HepG2 (cell line): ENCODE results near the gene NOC2L. TPM values are rescaled to one million over a fixed set of nuclear protein-coding genes. Genes with fewer than 3 reads are reported as not detected.

ENCODE experiments used
- ATF6 ChIP-seq: sonication (generic); formaldehyde crosslinking; conservative IDR thresholded peaks from 2 replicates; pipeline ENCODE4 v1.4.0; 2020; ENCODE audit warnings: missing genetic modification reagents
- GABPA ChIP-seq, 2 experiments: IDR thresholded peaks; 2 replicates each; pipeline ENCODE4 v1.6.1; 2011 to 2016; ENCODE audit warnings: low read depth in 2 of 2, low read length in 1 of 2, missing biosample characterization in 1 of 2, missing genetic modification characterization in 1 of 2
- GTF2F1 ChIP-seq: fragments of 150-350 bp; IDR thresholded peaks from 2 replicates; pipeline ENCODE4 v1.6.1; 2014; ENCODE audit warnings: low read length
- ISL2 ChIP-seq: sonication (generic); formaldehyde crosslinking; IDR thresholded peaks from 2 replicates; pipeline ENCODE4 v1.5.0; 2020; ENCODE audit warnings: missing genetic modification reagents
- ISX ChIP-seq: sonication (generic); formaldehyde crosslinking; conservative IDR thresholded peaks from 2 replicates; pipeline ENCODE4 v1.5.0; 2020; ENCODE audit warnings: missing genetic modification reagents
- KDM4B ChIP-seq: sonication (generic); formaldehyde crosslinking; IDR thresholded peaks from 2 replicates; pipeline ENCODE4 v1.4.0; 2020; ENCODE audit warnings: missing genetic modification reagents
- MAFF ChIP-seq: IDR thresholded peaks from 2 replicates; pipeline ENCODE4 v1.6.1; 2011; ENCODE audit warnings: low read depth, low read length, improper control_type of control experiment
- MEIS2 ChIP-seq: sonication (generic); formaldehyde crosslinking; IDR thresholded peaks from 2 replicates; pipeline ENCODE4 v1.9.0; 2021; ENCODE audit warnings: mild to moderate bottlenecking, missing genetic modification reagents
- NR0B2 ChIP-seq: sonication (generic); formaldehyde crosslinking; IDR thresholded peaks from 2 replicates; pipeline ENCODE4 v1.4.0; 2020; ENCODE audit warnings: mild to moderate bottlenecking, missing genetic modification reagents
- SCMH1 ChIP-seq: sonication (generic); formaldehyde crosslinking; IDR thresholded peaks from 2 replicates; pipeline ENCODE4 v1.9.0; 2021; ENCODE audit warnings: missing genetic modification reagents, mild to moderate bottlenecking, borderline replicate concordance
- SMARCE1 ChIP-seq: fragments of 450-650 bp; IDR thresholded peaks from 2 replicates; pipeline ENCODE4 v1.6.1; 2017; ENCODE audit warnings: borderline replicate concordance
- TAF15 ChIP-seq: fragments of 200-400 bp; formaldehyde crosslinking; IDR thresholded peaks from one replicate; pipeline ENCODE4 v1.6.1; 2018; ENCODE audit warnings: mild to moderate bottlenecking, low read depth, low read length; ENCODE audit not compliant: poor library complexity, severe bottlenecking
- TOE1 ChIP-seq: sonication (generic); formaldehyde crosslinking; IDR thresholded peaks from 2 replicates; pipeline ENCODE4 v1.4.0; 2020; ENCODE audit warnings: mild to moderate bottlenecking, missing genetic modification reagents
- ZBTB40 ChIP-seq, 2 experiments: fragments of 450-650 bp in 1 of 2; sonication (generic) in 1 of 2; formaldehyde crosslinking in 1 of 2; IDR thresholded peaks; 2 replicates each; pipeline versions ENCODE4 v1.6.1 to v1.8.0; 2016 to 2022; ENCODE audit warnings: antibody characterized with exemption in 1 of 2, mild to moderate bottlenecking in 1 of 2, missing genetic modification reagents in 1 of 2
- ZFP36 ChIP-seq: fragments of 150-350 bp; IDR thresholded peaks from 2 replicates; pipeline ENCODE4 v1.6.1; 2018; ENCODE audit warnings: borderline replicate concordance, low read length, low read depth; ENCODE audit not compliant: partially characterized antibody
- ZNF10 ChIP-seq: sonication (generic); formaldehyde crosslinking; IDR thresholded peaks from 2 replicates; pipeline ENCODE4 v1.4.0; 2020; ENCODE audit warnings: mild to moderate bottlenecking, low read depth, missing genetic modification reagents, borderline replicate concordance
- ZNF382 ChIP-seq: sonication (generic); formaldehyde crosslinking; IDR thresholded peaks from 2 replicates; pipeline ENCODE4 v1.5.0; 2020; ENCODE audit warnings: missing genetic modification reagents, mild to moderate bottlenecking, borderline replicate concordance
- ZNF713 ChIP-seq: sonication (generic); formaldehyde crosslinking; IDR thresholded peaks from 2 replicates; pipeline ENCODE4 v1.4.0; 2020; ENCODE audit warnings: mild to moderate bottlenecking, missing genetic modification reagents
- ZNF850 ChIP-seq: sonication (generic); formaldehyde crosslinking; conservative IDR thresholded peaks from 2 replicates; pipeline ENCODE4 v1.9.0; 2021; ENCODE audit warnings: mild to moderate bottlenecking, missing genetic modification reagents
- polyA plus RNA-seq, 8 experiments: library from polyadenylated mRNA; depleted of rRNA in 3 of 8; stranded (reverse) in 7 of 8; unstranded in 1 of 8; fragments of >200 nt; fragmentation: Illumina TruSeq in 4 of 8; extraction: Trizol in 4 of 8; gene quantifications; 2 replicates each; pipeline versions ENCODE4 v1.2.1 to v1.2.3, GENCODE V29; 2011 to 2016; ENCODE audit warnings: low read depth in 4 of 8, missing spikeins in 1 of 8, mixed read lengths in 1 of 8; ENCODE audit not compliant: insufficient read depth in 1 of 8
- total RNA-seq, 5 experiments: library from RNA; depleted of rRNA; stranded (reverse); fragments of >200 nt; fragmentation: Illumina TruSeq; extraction: Trizol; gene quantifications; 2 replicates each; pipeline ENCODE4 v1.2.3, GENCODE V29; 2016; ENCODE audit warnings: low read depth in 1 of 5

Gene NOC2L
- total and polyA plus RNA-seq, 2 of the 13 experiments (the other 11 are each of a cell fraction or from before 2014, with no cell fraction given): 32.0 to 103 TPM

- no peak for TF ChIP-seq ZBTB40 (IDR thresholded peaks at IDR 0.05)
- TF ChIP-seq ZBTB40 (CRISPR knock-in tag; IDR thresholded peaks at IDR 0.05): no peak
- no peak for TF ChIP-seq GTF2F1
- no peak for TF ChIP-seq TOE1
- no peak for TF ChIP-seq ZFP36
- no peak for TF ChIP-seq ISX (CRISPR knock-in tag)
- no peak for TF ChIP-seq TAF15
- peak; percentile 46; the same call in 1 of the 2 replicates for TF ChIP-seq MEIS2 (CRISPR knock-in tag)
- no peak for TF ChIP-seq ZNF10 (CRISPR knock-in tag)
- no peak for TF ChIP-seq ATF6 (CRISPR knock-in tag)
- peak; percentile 58; the same call in 1 of the 2 replicates for TF ChIP-seq NR0B2
- no peak for TF ChIP-seq ZNF850 (CRISPR knock-in tag)
- no peak for TF ChIP-seq KDM4B (CRISPR knock-in tag)
- TF ChIP-seq SCMH1: no peak
- TF ChIP-seq SMARCE1: no peak
- TF ChIP-seq ZNF382: no peak
- TF ChIP-seq GABPA (IDR thresholded peaks at IDR 0.05; ENCODE audit: low read depth, low read length): no peak
- TF ChIP-seq GABPA (CRISPR knock-in tag; IDR thresholded peaks at IDR 0.05; ENCODE audit: low read depth): no peak
- TF ChIP-seq ZNF713 (CRISPR knock-in tag): no peak
- TF ChIP-seq MAFF: no peak
- 0 out of 2 replicates have a peak, but pooled peaks have one; percentile 41 for TF ChIP-seq ISL2 (CRISPR knock-in tag)
Observed at GRCh38 chr1:966704-967300, 7.7 kb upstream of the NOC2L start (continued).
